Measurements from ENCODE around the gene GRAMD1C.
A peak's percentile ranks its signal among the peaks of the same experiment; 100 is the strongest.
"Not testable (repeated sequence)": the region's sequence is repeated elsewhere in the genome, so short reads cannot be mapped to it uniquely, and the experiment has no call there.

The GRAMD1C gene

DNA sequence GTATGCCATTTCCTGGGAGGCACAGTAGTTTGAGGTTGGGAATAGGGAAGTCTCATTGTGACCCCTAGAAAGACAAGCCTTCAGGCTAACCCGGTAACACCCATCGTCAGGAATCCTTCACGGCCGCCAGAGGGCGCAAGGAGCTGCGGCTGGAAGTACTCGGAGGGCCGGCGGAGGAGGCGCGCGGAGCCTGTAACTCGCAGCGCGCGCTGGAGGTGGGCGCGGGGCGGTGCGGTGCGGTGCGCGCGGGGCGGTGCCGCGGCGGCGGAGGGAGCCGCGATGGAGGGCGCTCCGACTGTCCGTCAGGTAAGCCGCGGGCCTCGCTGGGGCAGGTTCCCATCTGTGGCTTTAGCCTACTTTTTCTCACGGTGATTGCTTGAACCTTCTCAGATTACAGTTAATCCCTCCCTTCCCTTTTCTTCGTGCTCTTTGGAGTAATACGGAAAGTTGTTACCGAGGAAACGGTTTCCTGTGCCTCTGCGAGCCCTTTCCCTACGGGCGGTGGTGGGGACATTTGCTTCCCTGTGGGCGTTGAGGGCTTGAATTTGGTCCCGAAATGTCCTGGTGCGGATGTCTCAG lies at the start of gene GRAMD1C:
Gene GRAMD1C (plus strand): TSS at position 158 of the 579 bp plus-strand sequence. CDS start 122 bp downstream, at position 280.
- DNase-seq (ENCODE audit: low read depth in 1 of 2, low spot score in 1 of 2) = peak; percentile 63 to 75

DNA sequence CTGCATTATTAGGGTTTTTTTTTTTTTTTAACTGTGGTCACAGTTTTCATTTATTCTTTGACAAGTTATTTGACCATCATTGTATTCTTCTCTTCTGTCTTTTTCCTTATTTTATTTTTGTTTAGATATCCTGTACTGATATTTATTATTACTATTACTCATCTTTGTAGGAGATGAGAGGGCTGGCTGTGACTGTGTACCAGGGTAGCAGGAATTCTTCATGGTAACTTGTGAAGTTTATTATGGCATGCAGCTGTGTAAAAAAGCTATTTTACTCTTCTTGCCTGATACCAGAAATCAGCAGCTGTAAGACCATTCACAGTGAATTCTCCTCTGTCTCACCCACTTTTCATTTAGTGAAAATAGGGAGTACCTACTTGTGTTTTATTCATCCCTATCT lies 47.2 kb upstream of the GRAMD1C start:
- no peak for DNase-seq (ENCODE audit: low read depth in 1 of 2, low spot score in 1 of 2)

DNA sequence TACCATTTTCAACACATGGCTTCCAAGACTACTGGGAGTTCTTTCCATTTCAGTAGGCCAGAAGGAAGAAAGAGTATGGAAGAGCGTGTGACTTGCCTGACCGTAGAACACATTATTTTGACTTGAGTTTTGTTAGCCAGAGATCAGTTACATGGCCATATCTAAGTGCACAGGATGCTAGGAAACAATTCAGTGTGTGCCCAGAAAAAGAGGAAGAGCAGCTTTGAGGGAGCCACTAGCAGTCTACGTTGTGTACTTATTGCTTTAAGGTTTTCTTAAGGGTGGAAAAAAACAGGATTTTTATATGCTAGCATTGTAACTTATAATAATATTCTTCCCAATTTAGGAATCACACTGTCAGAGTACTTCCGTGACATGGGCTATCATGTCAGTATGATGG lies 44.1 kb upstream of the GRAMD1C start:
- no peak for DNase-seq (ENCODE audit: low read depth in 1 of 2, low spot score in 1 of 2)

DNA sequence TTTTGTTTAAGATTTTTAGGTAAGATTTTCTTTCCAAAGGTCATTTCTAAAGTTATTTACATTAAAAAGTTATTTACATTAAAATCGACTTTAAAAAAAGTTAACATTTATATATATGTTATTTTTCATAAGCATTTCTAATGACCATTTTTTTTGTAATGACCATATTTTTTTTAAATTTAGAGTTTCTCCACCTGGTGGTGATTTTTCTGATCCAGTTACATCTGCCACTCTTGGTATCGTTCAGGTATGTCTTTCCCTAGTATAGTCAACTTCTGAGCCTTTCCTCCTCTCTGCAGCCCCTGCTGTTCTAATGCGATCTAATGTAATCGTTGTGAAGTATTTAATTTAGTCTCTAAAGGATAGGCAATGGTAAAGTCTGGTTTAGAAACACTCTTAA lies 42.9 kb upstream of the GRAMD1C start:
- no peak for DNase-seq (ENCODE audit: low read depth in 1 of 2, low spot score in 1 of 2)

DNA sequence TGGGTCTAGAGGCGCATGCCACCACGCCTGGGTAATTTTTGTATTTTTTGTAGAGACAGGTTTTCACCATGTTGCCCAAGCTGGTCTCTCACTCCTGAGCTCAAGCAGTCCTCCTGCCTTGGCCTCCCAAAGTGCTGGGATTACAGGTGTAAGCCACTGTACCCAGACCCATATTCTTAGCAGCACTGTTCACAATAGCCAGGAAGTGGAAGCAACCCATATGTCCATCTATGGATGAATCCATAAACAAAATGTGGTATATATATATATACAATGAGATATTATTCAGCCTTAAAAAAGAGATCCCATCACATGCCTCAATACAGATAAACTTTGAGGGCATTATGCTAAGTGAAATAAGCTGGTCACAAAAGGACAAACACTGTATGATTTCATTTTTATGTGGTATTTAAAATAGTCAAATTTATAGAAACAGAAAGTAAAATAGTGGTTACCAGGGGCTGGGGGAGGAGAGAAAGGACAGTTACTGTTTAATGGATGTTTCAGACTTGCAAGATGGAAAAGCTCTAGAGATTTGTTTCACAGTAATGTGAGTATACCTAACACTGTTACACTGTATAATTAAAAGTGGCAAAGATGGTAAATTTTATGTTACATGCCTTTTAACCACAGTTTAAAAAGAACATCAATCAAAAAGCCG lies 35.7 kb upstream of the GRAMD1C start:
- no peak for DNase-seq (ENCODE audit: low read depth in 1 of 2, low spot score in 1 of 2)

DNA sequence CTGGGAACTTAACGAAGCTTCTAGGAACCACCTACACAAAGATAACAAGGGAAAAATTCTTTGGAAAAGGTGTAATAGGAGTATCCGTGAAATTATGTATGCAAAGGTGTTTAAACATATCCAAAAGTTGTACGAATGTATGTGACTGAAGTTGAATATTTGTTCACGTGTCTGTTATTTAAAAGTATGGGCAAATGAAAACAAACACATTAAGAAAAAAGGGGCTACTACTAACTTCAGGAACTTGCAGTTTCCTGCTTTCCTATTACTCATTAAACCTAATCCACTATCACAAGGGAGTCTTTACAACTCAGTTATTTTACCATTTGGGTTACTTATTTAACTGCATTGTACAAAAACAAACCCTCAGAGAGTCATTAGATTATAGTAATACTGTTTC lies 33.9 kb upstream of the GRAMD1C start:
- no peak for DNase-seq (ENCODE audit: low read depth in 1 of 2, low spot score in 1 of 2)

DNA sequence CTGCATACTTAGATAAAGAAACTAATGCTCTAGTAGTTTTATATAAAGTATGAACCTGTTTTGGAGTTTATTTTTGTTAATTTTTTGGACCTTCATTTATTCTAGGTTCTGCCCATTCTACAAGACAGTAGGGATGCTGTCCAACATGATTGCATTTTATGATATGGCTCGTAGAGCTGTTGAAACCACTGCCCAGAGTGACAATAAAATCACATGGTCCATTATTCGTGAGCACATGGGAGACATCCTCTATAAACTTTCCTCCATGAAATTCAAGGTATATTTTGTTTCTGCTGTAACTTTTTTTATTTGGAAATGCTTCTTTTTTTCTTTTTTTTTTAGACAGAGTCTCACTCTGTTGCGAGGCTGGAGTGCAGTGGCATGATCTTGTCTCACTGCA lies 33.3 kb upstream of the GRAMD1C start:
- DNase-seq (ENCODE audit: low read depth in 1 of 2, low spot score in 1 of 2) = no peak

DNA sequence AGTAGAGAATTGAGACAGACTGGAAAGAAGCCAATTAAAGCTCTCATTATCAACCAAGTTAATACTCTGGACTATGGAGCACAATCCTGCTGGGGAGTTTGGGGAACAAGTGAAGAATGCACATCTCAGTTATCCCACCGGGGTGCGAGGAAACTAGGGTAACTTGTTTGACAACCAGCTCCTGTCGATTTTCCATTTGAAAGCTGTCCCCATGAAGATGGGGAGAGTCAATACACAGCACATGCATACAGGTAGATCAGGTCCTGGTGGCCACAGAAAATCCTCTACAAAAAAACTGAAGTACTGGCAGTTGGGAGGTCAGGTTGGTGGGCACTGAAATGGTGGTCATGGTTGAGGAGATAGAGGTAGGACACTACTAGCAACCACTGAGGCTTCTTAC lies 25.7 kb upstream of the GRAMD1C start:
- no peak for DNase-seq (ENCODE audit: low read depth in 1 of 2, low spot score in 1 of 2)

DNA sequence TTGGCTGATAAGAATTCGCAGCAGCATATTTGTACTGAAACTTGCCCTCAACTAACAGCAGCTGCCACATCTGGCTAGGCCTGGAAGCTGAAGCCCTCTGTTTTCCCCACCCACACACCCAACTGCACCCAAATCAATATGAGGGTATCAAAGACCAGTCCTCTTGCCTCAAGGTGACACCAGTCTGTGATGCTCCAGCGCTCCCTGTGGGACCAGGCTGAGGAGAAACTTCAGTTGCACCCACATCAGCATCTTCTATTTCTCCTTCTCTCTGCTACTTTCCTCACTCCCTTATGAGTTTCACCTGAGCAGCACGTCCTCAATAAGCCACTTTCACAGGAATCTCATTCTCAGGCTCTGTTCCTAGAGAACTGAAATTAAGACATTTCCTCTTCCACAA lies 18.7 kb upstream of the GRAMD1C start:
- DNase-seq (ENCODE audit: low read depth in 1 of 2, low spot score in 1 of 2) = no peak

DNA sequence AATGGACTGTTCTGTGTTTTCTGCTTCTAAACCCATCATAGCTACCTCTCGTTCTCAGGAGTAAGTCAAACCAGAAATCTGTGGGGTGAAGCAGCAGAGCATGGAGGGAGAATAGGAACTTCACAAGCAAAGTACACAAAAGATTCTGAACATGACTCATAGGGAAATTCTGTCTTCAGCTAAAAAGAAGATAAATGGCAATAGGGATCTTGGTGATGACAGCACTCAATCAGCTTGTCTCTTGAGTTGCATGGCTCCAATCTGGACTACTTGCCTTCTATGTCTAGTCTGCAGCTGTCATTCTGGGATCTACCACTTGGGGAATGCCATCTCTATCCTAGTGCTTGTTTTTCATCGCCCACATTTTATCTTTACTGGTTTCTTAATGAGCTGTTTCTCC lies 13.5 kb upstream of the GRAMD1C start:
- DNase-seq (ENCODE audit: low read depth in 1 of 2, low spot score in 1 of 2) = no peak

DNA sequence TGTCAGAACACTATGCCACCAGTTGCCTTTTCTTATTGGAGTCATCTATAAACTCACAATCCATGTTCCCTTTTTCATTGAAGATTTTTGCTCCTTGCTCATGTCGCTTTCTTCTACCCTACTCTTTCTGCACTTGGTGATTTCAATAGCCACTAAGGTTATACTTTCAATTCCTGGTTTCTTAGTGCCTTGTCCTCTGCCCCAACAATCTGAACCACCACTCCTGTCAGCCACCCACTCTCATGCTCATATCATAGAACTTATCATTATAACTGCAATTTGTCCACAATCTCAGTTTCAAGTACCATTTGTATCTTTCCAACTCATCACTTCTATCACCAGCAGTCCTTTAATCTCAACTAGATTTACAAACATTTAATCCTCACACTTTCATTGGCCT lies 10.0 kb upstream of the GRAMD1C start:
- no peak for DNase-seq (ENCODE audit: low read depth in 1 of 2, low spot score in 1 of 2)

DNA sequence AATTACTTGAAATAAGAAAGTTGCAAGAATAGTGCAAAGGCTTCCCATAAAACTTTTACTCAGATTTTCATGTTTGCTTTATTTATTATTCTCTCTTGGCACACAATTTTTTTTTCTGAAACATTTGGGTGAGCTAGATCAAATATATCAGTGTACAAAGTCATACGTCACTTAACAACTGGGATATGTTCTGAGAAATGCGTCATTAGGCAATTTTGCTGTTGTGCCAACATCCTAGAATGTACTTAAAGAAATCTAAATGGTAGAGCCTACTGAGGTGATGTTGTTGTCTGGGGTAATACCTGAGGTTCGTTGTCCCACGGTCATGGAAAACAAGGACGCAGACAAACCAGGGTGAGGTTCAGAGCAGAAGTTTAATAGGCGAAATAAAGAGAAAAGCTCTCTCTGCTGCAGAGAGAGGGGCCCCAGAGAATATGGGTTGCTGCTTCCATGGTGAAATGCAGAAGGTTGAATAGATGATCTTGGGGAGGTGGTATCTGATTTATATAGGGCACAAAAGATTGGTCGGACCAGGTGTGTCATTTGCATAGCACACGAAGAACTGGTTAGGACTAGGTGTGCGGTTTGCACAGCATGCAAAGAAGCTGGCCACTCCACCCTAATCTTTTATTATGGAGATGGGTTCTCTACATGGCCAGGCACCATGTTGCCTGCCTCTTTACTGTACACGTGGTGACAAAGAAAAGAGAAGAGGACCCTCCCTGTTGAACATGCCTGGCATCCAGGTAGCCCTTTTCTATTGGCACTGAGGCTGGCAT lies 8.8 kb upstream of the GRAMD1C start:
- DNase-seq (ENCODE audit: low read depth in 1 of 2, low spot score in 1 of 2) = no peak

DNA sequence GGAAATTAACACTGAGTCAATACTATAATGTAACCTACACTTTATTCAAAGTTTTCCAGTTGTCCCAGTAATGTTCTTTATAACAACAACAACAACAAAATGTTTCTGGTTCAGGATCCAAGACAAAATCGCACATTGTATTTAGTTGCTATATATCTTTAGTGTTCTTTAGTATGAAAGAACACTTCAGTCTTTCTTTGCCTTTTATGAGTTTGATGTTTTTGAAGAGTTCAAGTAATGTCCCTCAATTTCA lies 7.6 kb upstream of the GRAMD1C start:
- DNase-seq (ENCODE audit: low read depth in 1 of 2, low spot score in 1 of 2) = no peak

DNA sequence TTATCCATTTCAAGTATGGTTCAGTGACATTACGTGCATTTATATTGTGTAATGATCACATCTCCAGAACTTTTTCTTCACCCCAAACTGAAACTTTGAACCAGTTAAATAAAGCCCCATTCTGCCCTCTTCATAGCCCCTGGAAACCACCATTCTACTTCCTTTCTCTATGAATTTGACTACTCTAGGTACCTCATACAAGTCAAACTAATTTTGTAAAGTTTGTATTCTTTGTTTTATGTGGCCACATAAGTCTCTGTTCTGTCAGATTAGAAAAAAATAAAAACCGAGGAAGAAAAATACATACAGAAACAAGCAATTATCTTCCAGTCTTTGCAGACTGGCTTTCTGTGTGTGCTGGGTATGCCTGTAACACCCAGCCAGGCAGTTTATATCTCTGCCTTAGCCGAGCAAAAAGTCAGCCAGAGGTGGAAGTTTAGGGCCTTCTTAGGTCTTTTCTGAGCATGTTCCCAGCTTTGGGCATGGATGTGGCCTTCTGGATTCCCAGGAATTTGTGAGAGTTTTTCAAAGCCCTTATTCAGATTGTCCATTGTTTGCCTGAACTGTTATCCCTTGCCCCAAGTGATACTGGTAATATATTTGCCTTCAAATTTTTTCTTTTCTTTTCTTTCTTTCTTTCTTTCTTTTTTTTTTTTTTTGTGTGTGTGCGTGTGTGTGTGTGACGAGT lies 6.0 kb upstream of the GRAMD1C start:
- DNase-seq (ENCODE audit: low read depth in 1 of 2, low spot score in 1 of 2) = no peak

DNA sequence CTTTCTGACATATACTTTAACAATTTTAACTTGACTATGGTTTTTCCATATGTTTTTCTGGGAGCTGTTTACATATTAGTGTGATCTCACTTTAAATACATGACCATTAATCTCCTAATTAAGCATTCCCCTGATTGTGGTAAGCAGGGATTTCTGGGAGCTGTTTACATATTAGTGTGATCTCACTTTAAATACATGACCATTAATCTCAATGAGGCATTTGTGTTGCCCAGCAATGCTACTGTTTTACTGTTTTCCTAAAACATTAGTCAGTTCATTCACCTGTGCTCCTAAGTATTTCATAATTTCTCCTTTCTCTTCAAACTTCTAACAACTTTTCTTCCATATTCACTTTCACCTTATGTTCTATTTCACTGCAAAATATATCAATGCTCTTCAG lies 3.6 kb upstream of the GRAMD1C start:
- no peak for DNase-seq (ENCODE audit: low read depth in 1 of 2, low spot score in 1 of 2)

DNA sequence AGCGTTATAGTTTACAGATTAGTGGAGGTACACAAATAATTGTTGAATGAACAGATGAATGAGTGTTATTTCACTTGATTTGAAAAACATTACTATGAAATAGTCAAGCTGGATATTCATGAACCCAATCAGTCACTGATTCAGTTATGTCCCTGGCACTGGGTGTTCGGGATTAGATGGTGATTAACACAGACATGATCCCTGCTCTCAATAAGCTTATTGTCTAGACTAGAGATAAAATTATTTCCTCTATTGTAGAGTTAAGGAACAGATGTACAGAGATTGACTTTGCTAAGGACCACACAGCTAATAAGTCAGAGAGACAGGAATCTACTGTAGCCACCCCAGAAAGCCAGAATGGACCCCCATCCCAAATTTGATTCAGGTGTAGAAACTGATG lies 963 bp downstream of the GRAMD1C start:
- DNase-seq (ENCODE audit: low read depth in 1 of 2, low spot score in 1 of 2) = no peak

DNA sequence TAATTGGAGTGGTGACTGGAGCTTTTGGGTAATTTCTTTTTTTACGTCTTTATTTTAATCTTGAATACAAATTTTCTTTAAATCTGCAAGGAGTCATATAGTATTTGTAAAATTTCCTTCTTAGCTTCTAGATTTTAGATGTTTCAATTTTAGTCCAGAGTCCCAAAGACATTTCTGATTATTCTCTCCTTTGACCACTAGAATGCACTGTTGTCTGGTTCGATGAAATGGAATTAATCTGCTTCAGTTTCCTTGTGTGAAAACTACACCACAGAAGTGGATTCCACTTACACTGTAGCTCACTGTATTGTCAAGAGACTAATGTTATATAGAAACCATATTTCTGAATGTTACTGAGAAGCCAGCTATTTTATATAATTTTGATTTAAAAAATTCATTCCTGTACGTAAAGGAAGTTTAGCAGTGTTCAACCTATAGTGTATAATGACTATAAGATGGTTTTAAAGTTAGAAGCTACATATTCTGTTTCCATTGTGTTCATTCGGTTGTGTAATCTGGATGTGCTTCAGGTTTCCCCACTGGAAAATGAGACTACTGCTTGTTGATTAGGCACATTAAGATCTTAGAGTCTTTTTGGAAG lies 6.1 kb downstream of the GRAMD1C start:
- no peak for DNase-seq (ENCODE audit: low read depth in 1 of 2, low spot score in 1 of 2)

DNA sequence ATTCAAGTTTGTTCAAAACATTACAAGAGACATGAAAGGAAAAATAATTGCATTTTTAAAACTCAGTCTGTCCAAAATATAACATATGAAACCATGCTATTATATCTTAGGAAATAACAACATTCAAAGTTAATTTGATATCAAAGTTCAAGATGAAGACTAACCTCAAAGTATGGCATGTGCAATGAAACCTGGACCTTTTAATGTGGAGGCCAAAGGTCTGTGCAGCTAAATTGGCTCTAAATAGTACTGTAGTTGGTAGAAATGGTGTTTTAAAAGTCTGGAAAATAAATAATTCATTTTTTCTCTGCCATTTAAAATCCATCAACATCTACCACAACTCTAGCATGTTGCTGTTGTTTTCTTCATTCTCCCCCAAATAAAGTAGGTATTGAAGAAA lies 8.7 kb downstream of the GRAMD1C start:
- no peak for DNase-seq (ENCODE audit: low read depth in 1 of 2, low spot score in 1 of 2)

DNA sequence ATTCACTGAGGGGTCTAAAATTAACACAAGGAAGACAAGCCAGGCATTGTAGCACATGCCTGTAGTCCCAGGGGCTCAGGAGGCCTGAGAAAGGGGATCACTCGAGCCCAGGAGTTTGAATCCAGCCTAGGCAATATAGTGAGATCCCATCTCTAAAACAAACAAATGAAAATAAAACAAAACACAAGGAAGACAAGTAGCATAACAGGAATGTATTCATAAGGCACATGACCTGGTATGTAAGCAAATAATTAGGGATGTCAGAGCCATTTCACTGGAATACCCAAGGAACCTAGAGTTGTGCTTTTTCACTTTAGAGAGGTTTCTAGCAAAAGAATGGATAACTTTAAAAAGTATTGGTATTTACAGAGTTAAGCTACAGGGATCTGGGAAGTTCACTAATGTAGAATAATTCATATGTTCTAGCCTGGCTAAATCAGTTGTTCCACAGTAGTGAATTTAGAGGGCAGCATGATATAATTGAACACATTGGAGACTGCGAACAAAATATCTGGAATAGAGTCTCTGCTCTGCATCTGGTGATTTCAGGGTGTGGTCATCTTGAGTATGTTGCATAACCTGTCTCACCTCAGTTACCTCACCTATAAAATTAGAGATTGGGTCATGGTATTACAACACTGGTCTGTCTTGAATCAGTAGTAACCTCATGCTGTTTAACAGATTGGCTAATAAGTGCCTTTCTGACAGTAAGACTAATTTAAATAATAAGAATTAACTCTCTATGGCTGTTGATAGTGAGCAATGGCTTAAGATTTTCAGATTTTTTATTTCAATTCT lies 9.3 kb downstream of the GRAMD1C start:
- DNase-seq (ENCODE audit: low read depth in 1 of 2, low spot score in 1 of 2) = no peak

DNA sequence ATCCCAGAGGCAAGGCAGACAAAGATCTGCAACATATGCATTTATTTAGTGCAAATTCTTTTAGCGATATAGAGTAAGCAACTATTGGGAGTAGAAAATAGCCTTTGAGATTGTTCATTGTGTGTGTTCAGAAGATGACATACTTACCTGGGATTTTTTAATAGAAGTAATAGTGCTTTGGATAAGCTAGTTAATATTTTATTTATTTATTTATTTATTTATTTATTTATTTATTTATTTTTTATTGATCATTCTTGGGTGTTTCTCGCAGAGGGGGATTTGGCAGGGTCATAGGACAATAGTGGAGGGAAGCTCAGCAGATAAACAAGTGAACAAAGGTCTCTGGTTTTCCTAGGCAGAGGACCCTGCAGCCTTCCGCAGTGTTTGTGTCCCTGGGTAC lies 10.5 kb downstream of the GRAMD1C start:
- DNase-seq (ENCODE audit: low read depth in 1 of 2, low spot score in 1 of 2) = not testable (repeated sequence)

DNA sequence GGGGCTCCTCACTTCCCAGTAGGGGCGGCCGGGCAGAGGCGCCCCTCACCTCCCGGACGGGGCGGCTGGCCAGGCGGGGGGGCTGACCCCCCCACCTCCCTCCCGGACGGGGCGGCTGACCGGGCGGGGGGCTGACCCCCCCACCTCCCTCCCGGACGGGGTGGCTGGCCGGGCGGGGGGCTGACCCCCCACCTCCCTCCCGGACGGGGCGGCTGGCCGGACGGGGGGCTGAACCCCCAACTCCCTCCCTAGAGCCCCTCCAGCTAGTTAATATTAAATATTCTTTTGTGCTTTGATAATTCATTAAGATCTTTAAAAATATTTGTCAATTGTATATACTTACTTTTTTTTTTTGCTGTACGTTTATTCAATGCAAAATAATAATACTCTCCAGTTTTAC lies 11.3 kb downstream of the GRAMD1C start:
- not testable (repeated sequence) for DNase-seq (ENCODE audit: low read depth in 1 of 2, low spot score in 1 of 2)
